ENCODE measurements around the gene COMTD1.

COMTD1 gene
- total RNA-seq = 4.9 to 18.9 (median 7.6) reads per million in 17 experiments

DNA sequence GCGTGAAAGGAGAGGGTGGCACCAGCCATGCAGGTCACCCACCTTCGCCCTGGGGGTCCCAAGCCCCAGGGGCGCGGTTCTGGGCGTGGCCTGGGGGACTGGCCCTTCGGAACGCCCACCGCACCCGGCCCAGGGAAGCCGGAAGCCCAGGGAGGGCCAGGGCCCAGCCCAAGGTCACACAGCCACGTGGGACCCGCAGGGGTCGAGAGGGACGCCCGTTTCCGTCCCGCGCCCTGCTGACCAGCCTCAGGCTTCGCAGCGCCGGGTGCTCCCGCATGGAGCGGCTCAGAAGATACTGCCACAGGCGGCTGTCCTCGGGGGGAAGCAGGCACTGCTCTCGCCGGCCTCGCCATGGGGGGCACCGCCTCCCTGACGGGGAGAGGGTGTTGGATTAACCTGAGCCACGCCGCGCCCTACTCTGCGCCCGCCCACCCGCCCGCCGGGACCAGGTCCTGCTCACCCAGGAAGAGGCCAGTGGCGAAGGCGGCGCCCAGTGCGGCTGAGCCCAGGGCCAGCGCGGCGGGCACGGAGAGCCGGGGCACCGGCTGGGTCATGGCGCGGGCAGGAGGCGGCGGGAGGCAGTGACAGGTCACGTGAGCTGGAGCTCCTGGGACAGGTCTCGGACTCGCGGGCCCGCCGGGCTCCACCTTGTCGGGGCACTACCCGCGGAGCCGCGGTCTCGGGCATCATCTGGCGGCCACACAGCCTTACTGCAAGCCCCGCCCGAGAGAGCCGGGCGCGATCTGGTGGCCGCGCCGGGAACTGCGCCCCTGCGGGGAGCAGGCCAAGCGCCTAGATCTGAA is at the start of gene COMTD1:
Gene COMTD1, minus strand, starts transcription at position 583 of the 803 bp plus-strand sequence. Its CDS starts 29 bp downstream, at position 554.
- peak; percentile 91 to 96 (median 94) for DNase-seq

DNA sequence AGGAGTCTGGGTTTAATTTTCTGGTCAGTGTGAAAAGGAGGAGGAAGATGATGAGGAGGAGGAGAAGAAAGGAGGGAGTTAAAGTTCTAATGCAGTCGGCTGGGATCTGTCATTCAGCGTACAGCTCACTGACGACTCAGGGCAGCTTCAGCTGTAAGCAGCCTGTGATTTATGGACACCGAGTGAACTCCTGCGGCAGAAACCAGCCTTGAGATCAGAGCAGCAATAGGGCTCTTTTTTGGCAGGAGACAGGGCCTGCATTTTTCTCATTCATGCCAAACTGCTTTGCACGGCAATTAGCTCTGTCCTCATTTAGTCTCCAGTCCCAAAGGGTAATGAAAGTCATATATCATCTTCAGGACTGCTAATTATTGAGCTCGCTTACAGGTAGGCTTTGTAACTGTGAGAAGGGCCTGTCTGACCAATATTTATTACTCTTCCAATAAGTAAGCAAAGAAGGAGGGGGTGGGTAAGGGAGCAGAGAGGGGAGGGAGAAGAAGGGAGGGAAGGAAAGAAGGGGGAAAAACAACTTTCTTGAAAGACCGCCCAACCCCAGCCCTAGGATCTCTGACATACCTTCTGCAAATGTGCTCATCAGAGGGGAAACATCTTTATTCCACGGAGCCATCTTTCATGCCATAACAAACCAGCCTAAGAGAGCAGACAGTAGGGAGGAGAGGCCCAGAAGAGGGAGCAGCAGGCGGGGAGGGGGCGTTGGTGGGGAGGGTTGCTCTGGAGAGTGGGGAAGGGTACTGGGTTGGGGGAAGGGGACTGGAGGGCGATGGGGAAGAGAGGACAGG is 48.1 kb upstream of the COMTD1 start:
- no peak for DNase-seq

DNA sequence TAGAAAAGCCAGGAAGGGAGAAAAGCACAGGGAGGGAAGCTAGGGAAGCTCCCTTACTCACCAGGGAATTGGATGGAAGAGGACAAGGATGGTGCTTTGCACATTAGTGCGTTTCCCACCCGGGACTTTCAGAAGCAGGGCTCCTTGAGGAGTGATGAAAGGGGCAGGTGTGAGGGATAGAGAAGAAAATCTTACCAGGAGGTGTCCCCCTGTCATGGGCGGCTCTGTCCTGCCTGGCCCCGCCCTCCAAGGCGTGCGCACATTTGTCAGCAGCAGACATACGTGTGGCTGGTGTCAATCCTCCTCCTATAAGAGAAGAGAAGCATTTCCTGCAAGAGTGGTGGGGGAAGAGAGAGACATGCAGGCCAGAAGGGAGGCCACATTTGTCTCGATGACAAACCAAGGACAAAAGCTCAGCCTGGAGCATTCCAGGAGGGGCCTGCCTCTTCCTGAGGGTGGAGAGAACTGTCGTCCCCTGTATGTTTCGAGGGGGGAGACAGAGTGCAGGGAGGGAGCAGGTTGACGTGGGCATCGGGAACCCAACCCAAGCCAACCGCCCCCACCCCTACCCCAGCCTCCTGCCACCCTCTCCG is 47.4 kb upstream of the COMTD1 start:
- no peak for DNase-seq

DNA sequence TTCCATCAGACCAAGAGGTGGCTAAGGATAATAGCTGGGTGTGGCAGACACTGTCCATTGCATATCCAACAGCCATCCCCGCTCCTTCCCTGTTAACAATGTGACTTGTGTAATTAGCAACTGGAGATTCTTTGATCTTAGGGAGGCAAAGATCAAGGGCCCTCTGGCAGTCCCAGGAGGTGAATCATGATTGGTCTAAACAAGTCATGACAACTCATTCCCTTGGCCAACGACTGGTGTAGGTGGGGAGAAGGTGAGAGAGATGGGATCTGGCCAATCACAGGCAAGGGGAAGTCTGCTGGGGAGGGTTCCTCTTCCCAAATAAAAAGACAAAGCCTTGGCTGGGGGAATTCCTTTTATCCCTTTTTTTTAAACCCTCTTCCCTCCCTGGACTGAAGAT is 46.2 kb upstream of the COMTD1 start:
- no peak for DNase-seq

DNA sequence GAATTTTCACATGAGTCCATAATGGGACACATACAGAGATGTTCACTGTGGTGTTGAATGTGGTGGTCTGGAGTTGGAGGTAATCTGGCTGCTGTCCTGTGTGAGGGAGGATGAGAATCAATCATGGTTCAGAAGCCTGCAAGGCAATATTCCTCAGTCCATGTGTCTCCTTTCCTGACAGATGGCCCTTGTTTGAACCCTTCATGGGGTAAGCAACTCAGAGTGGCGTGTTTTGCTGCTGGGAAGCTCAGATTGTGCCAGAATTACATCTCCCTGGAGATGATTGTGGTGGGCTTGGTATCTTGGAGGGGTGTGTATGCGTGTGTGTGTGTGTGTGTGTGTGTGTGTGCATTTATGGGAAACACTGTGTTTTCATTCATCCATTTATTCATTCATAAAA is 44.5 kb upstream of the COMTD1 start:
- no peak for DNase-seq

DNA sequence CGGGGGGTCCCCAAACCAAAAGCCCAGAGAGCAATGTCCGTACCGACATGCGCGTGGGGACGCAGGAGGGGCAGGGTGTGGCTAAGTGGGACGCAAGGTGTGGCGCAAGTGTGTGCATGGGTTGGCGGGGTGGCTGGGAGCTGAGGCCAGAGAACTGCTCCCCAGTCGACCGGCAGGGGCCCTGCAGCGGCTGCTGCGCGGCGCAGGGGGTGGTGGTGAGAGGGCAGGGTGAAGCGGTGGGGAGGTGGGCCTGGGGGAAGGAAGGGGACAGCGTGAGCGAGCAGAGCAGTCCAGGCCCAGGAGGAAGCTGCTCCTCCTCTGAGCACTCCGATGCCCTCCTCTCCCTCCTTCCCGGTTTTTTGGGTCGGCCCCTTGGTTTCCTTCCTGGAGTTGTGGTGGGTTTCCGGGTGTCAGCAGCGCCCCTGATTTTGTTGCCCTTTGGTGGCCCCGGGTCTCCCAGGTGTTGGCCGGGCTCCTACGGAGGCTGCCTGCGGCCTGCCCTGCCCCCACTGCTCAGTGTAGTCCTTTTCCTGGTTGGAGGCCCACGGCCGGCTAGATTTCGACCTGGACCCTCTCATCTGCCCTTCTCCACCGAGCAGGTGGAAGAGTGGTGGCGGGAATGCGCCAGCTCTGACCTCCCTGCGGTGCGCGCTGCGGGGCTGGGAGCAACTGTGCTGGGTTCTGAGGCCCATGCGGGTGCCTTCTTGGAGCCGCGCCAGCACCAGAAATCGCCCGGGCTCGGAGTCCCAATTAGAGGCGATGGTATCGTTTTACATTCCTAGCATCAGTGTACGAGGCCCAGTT is 40.5 kb upstream of the COMTD1 start:
- DNase-seq = peak in 1 of 4 experiments; percentile 24

DNA sequence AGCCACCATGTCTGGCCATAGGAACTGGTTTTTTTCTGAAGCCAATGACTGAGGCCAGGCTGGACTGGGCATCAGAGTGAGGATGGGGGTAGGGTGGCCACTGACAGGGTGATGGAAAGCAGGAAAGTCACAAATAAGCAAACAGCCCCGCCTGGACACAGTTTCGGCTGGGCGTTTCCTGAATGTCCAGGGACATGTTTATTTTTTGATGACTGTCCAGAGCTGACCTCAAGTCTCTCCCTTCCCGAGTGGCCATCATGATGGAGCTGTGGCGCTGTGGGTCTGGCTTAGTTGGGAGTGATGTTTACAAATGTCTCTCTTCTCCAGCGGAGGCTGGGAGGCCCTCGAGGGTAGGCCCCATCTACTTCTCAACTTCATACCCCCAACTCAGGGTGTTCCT is 37.1 kb upstream of the COMTD1 start:
- no peak for DNase-seq

DNA sequence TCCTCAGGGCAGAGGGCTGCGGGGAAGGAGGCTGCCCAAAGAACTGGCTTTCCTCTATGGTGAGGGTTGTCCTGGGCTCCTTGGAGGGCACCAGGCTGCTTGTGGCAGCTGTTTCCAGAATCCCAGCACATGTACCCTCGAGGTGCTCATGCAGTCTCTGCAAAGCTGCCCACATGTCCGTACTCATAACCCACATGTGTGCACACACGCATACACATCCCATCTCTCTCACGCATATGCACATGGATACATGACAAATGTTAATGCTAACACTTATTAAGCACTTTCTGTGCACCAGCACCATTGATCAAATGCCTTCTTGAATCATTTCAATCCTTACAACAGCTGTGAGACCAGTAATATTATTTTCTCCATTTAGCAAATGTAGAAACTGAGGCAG is 36.3 kb upstream of the COMTD1 start:
- DNase-seq = no peak

DNA sequence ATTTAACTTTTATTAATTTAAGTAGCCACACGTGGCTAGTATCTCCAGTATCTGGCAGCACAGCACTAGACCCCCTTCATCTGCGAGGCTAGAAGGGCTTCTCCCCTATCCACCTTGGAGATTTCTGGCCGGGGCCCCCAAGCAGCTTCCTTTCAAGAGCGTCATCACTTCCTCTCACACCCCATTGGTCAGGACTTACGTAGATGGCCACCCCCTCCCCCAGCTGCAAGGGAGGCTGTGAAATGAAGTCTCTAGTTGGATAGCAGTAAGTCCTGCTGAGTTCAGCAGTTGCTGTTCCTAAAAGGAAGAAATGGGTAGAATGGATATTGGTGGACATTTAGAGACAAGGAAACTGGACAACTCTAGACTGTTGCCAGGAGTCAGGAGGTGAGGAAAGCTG is 33.8 kb upstream of the COMTD1 start:
- peak in 3 of 4 experiments; percentile 13 to 43 (median 26) for DNase-seq

DNA sequence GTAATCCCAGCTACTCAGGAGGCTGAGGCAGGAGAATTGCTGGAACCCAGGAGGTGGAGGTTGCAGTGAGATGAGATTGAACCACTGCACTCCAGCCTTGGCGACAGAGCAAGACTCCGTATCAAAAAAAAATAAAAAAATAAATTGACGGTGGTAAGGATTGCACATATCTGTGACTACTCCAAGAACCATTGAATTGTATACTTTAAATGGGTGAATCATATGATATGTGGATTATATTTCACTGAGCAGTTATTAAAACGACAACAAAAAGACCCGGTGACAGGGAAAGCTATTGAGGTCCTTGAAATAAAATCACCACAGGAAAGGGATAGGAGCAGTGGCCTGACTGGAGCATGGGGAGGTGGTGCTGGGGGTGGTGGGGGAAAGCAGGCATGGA is 31.2 kb upstream of the COMTD1 start:
- no peak for DNase-seq

DNA sequence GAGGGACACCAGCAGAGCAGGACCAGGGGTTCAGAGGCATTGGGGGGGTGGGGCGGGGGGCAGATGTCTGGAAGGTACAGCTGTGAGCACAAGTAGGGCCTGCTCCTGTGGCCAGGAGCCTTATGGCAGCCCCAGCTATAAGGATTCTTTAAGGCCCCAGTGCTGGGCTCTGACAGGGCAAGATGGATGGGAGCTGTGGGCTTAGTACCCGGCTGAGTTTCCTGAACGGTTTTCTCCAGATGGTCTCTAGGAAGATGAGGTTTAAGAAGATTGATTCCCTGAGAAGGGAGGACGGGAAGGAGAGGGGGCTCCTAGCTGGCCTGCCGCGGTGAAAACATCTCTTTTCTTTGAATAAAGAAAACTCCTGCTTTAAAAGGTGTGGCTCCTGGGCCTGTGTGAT is 30.1 kb upstream of the COMTD1 start:
- no peak for DNase-seq

DNA sequence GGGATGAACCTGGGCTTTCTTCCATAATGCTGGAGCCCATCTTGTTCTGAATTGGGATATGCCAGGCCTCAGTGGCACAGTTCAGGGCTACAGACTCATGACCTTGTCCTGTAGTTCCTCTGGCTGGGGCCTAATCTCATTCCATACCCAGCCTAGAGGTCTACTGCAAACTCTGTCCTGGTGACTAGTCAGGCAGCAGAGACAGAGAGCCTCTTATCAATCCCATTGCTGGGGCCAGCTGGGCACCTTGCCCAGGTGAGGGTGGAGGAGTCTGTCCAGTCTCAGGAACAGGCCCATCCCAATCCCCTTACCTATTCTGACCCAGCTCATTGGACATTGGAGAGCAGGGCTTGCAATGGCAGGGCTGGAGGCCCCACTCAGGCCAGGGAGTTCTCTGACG is 28.0 kb upstream of the COMTD1 start:
- no peak for DNase-seq

DNA sequence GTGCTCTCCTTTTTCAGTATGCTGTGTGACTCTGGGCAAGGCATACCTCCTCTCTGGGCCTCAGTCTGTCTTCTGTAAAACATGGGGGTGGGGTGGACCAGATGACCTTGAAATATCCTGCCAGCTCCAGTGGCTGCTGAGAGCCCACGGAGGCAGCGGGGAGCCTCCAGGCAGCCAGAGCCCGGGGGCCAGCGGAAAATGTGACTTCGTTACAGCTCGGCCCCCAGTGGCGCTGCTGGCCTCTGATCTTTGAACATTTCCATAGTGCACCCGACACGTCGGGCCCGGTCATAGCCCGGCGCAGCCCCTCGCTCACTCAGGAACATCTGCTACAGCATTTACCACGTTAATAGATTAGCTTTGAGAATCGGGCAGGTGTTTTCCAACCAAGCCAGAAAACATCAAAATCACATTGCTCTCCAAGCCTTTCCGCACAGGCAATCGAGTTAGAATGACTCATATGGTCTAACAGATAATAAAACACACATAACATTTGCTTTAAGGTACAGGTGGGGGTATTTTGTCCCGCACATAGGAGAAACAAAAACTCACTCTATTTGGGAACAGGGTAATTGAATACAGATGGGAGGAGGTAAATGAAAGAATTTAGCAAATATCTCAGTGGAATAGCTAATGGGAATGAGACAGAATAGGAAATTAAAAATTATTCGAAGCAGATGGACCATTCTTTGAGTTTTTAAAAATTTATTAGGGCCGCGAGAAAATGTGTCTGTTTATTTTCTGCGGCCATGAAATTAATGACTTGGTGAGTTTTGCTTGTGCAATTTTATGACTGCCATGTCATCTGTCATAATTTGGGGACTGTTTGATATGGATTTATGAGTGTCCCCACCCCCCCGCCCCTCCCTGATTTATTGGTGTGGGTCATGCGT is 26.3 kb upstream of the COMTD1 start:
- no peak for DNase-seq

DNA sequence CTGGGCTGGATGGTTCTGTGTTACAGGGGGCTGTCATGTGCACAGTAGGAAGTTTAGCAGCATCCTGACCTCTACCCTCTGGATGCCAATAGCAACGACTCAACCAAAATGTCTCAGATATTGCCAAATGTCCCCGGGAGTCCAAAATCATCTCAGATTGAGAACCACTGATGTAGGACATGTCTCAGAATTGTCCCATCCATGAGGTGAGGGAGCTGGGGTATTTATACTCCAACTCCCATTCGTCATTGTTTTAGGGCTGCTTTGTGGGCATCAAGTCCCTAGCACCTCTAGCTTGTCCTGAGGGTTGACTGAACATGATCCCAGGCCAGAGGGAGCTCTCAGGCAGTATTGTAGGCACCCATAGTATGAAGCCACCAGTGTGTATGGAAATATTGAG is 25.2 kb upstream of the COMTD1 start:
- no peak for DNase-seq

DNA sequence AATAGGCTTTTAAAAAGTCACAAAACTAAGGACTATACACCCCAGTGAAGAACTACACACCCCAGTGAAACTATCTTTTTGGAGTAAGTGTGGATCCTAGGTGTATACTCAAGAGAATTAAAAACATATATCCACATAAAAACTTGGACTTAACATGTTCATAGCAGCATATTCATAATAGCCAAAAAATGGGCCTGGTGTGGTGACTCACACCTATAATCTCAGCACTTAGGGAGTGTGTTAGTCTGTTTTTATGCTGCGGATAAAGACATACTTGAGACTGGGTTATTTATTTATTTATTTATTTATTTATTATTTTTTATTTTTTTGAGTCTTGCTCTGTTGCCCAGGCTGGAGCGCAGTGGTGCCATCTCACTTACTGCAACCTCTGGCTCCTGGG is 19.0 kb upstream of the COMTD1 start:
- no peak for DNase-seq

DNA sequence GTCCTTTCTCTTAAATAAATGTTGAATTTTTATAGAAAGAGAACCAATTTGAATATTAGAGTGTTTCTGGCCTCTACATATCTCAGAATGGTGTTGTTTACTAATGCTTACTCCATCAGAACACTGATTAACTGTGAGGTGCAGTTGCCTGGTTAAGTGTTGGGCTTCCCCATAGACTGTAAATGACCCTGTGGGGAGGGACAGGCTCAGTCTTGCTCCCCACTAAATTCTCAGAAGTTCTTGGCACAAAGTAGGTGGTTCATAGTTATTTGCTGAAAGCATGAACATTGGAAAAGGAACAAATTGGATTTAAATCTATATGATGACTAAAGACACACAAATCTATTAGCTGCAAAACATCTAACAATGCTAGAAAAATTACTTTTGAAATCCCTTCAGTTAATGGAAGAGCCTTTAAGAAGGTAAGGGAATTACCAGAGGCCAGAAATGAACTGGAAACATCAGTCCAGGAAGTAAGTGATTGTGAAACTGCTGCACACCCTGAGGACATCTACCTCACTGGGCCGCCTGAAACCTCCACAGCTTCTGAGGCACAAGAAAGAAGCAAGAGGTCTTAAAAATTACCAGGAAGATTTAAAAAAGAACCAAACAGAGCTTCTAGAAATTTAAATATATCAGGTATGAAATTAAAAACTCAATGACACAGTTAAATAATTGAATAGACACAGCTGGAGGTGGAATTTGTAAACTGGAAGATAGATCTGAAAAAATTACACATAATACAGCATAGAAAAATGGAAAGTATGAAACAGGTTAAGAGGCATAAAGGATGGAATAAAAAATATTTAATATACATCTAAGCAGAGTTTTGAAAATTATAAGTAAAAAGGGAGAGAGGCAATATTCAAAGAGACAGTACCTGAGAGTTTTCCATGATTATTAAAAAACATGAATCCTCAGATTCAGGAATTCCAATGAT is 17.8 kb upstream of the COMTD1 start:
- DNase-seq = no peak

DNA sequence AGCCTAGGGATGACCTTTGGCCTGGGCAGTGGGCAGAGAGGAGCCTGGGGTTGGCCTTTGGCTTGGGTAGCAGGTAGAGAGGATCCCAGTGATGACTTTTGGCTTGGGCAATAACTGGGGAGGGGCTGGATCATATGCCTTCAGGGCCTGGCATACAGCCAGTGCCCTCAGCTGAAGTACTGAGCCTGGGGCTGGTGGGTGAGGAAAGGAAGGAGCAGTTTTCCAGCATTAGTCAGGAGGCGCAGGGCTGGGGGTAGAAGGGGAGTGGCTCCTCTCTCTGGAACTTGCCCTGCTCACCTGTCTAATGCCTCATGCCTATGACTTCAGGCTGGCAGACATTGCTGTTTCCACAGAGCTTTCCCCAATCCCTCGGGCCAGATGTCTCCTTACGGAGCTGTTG is 15.2 kb upstream of the COMTD1 start:
- DNase-seq = no peak

DNA sequence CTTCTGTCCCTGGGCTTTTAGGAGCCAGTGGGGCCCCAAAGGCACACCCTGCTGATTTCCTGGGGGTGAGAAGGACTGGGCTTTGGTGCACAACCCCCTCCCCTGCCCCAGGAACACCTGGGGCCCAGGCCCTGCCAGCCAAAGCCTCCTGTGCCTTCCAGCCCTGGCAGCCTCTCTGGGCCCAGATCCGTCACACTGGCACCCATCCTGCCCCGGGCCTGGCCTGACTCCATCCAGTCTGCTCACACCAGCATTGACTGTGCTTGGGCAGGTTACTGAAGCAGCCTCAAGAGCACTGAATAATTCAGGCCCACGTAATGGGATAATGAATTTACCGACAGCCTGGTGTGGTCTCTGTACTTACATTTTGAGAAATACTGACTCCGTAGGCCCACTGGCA is 12.0 kb upstream of the COMTD1 start:
- DNase-seq = no peak

DNA sequence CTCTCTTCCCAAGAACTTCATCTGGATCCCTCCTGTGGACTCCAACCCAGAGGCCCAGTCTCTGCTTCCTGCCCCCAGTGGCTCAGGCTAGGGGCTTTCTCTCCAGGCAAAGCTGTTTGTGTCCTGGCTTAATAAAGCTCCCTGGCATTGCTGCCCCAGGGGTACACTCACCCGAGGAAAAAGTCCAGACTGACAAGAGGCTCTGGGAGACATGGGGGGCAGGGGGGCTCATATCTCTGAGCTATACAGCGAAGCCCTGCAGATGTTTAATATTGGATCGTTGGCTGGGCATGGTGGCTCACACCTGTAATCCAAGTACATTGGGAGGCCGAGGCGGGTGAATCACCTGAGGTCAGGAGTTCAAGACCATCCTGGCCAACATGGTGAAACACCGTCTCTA is 10.7 kb upstream of the COMTD1 start:
- DNase-seq = no peak
